GM12878 (cell line): Measurements from ENCODE around the gene IRF4. TPM values are rescaled to one million over a fixed set of nuclear protein-coding genes. Genes with fewer than 3 reads are reported as not detected.

ENCODE experiments used
- ATAC-seq: fragments of 200-7000 bp; cut with Tn5 transposase; 3 replicates; pipeline ENCODE4 v1.9.1; 2020; ENCODE audit warnings: mild to moderate bottlenecking, moderate library complexity
- BruUV-seq: library from RNA; stranded (reverse); fragments of 400-500 nt; replicated peaks from 2 replicates; lab custom pipeline; 2021; lab: Mats Ljungman, UMichigan
- CTCF ChIA-PET: fragments of 300-600 bp; sonication (Branson Sonifier 250); formaldehyde crosslinking; extraction: SDS; loops from one replicate; lab custom pipeline; 2021; ENCODE audit warnings: inconsistent platforms; lab: Yijun Ruan, JAX
- POLR2A ChIA-PET: fragments of 350-600 bp; formaldehyde crosslinking; extraction: SDS; loops from one replicate; lab custom pipeline; 2021; ENCODE audit warnings: inconsistent platforms; lab: Charles Lee
- RAD21 ChIA-PET: fragments of 300-600 bp; sonication (Branson Sonifier 250); formaldehyde crosslinking; loops from one replicate; lab custom pipeline; 2023; ENCODE audit warnings: antibody characterized with exemption; ENCODE audit not compliant: unreplicated experiment; lab: Charles Lee
- SMC1A ChIA-PET: fragments of 300-600 bp; sonication (Branson Sonifier 250); formaldehyde crosslinking; loops from one replicate; lab custom pipeline; 2023; ENCODE audit not compliant: unreplicated experiment, uncharacterized antibody; lab: Charles Lee
- DNase-seq: peaks from one replicate; pipeline ENCODE4 v3.0.0-alpha.2; 2011; ENCODE audit warnings: low read depth, low spot score
- FAIRE-seq: peaks from 3 replicates; lab custom pipeline; 2011; peaks lifted over from hg19 to GRCh38; lab: Jason Lieb, UNC
- H2AFZ ChIP-seq: 2 replicates; pipeline ENCODE4 v1.6.0; 2011; ENCODE audit warnings: low read depth, low read length, control low read depth; ENCODE audit not compliant: control insufficient read depth
- H3K27ac ChIP-seq: 2 replicates; pipeline ENCODE4 v1.5.1; 2011; ENCODE audit warnings: control low read depth; ENCODE audit not compliant: control insufficient read depth, insufficient read depth
- H3K27me3 ChIP-seq, 2 experiments: replicated peaks in 1 of 2; 2 replicates each; pipeline versions ENCODE4 v1.6.0 to v1.6.1; 2011; ENCODE audit warnings: low read length in 1 of 2; ENCODE audit not compliant: control insufficient read depth in 2 of 2, insufficient read depth in 2 of 2
- H3K36me3 ChIP-seq, 2 experiments: 2 replicates each; pipeline ENCODE4 v1.5.1; 2011; ENCODE audit warnings: low read length in 1 of 2; ENCODE audit not compliant: control insufficient read depth in 2 of 2, insufficient read depth in 2 of 2
- H3K4me1 ChIP-seq: 2 replicates; pipeline ENCODE4 v1.6.1; 2011; ENCODE audit warnings: mild to moderate bottlenecking, low read length, moderate library complexity, mixed read lengths; ENCODE audit not compliant: control insufficient read depth, insufficient read depth
- H3K4me2 ChIP-seq: 2 replicates; pipeline ENCODE4 v1.6.0; 2011; ENCODE audit warnings: control low read depth; ENCODE audit not compliant: control insufficient read depth, insufficient read depth
- H3K4me3 ChIP-seq: fragments of 200-600 bp; sonication (generic); 2 replicates; pipeline ENCODE4 v1.5.1; 2016
- H3K79me2 ChIP-seq: 2 replicates; pipeline ENCODE4 v1.6.0; 2011; ENCODE audit warnings: low read length; ENCODE audit not compliant: control insufficient read depth, insufficient read depth
- H3K9ac ChIP-seq: 2 replicates; pipeline ENCODE4 v1.8.0; 2011; ENCODE audit warnings: low read length, control low read depth, mixed read lengths; ENCODE audit not compliant: control insufficient read depth, insufficient read depth
- H3K9me3 ChIP-seq: replicated peaks from 3 replicates; pipeline ENCODE4 v1.5.1; 2011; ENCODE audit warnings: mild to moderate bottlenecking, low read length; ENCODE audit not compliant: control insufficient read depth, insufficient read depth
- H4K20me1 ChIP-seq: 2 replicates; pipeline ENCODE4 v1.6.0; 2011; ENCODE audit not compliant: control insufficient read depth, insufficient read depth
- BRCA1 ChIP-seq: IDR thresholded peaks from 2 replicates; pipeline ENCODE4 v1.6.1; 2011; ENCODE audit warnings: low read depth, low read length, improper control_type of control experiment
- CBX3 ChIP-seq: fragments of 200-600 bp; sonication (generic); IDR thresholded peaks from 2 replicates; pipeline ENCODE4 v1.6.1; 2016; ENCODE audit warnings: low read depth, borderline replicate concordance
- EGR1 ChIP-seq, 2 experiments: IDR thresholded peaks; 1 replicate in 1 of 2; 2 replicates in 1 of 2; pipeline ENCODE4 v1.6.1; 2011 to 2012; ENCODE audit warnings: low read depth in 2 of 2, low read length in 2 of 2, borderline replicate concordance in 1 of 2, mild to moderate bottlenecking in 1 of 2, moderate library complexity in 1 of 2
- ESRRA ChIP-seq: IDR thresholded peaks from 2 replicates; pipeline ENCODE4 v1.6.1; 2012; ENCODE audit warnings: mild to moderate bottlenecking, low read length, improper control_type of control experiment
- IKZF1 ChIP-seq: fragments of 450-650 bp; conservative IDR thresholded peaks from 2 replicates; pipeline ENCODE4 v1.6.1; 2017; ENCODE audit warnings: antibody characterized with exemption, mild to moderate bottlenecking
- MTA3 ChIP-seq: IDR thresholded peaks from 2 replicates; pipeline ENCODE4 v1.6.1; 2012; ENCODE audit warnings: low read length, inconsistent platforms, borderline replicate concordance
- NBN ChIP-seq: fragments of 450-650 bp; IDR thresholded peaks from 2 replicates; pipeline ENCODE4 v1.6.1; 2016
- NFIC ChIP-seq: IDR thresholded peaks from 2 replicates; pipeline ENCODE4 v1.6.1; 2012; ENCODE audit warnings: low read depth, mild to moderate bottlenecking, inconsistent platforms, low read length, moderate library complexity
- NFYA ChIP-seq: IDR thresholded peaks from 2 replicates; pipeline ENCODE4 v1.6.1; 2011; ENCODE audit warnings: low read depth, mild to moderate bottlenecking, low read length, improper control_type of control experiment, borderline replicate concordance
- NR2F1 ChIP-seq: fragments of 450-650 bp; conservative IDR thresholded peaks from 2 replicates; pipeline ENCODE4 v1.6.1; 2017; ENCODE audit warnings: mild to moderate bottlenecking
- NRF1 ChIP-seq: conservative IDR thresholded peaks from 2 replicates; pipeline ENCODE4 v1.6.1; 2011; ENCODE audit warnings: mild to moderate bottlenecking, low read depth, low read length, improper control_type of control experiment
- RFX5 ChIP-seq: IDR thresholded peaks from 2 replicates; pipeline ENCODE4 v1.6.1; 2011; ENCODE audit warnings: low read depth, low read length, improper control_type of control experiment
- SREBF2 ChIP-seq: IDR thresholded peaks from 2 replicates; pipeline ENCODE4 v1.6.1; 2012; ENCODE audit warnings: mild to moderate bottlenecking, low read length
- SUPT20H ChIP-seq: IDR thresholded peaks from 2 replicates; pipeline ENCODE4 v1.6.1; 2011; ENCODE audit warnings: low read depth, mild to moderate bottlenecking, low read length, moderate library complexity, borderline replicate concordance; ENCODE audit not compliant: control insufficient read depth
- TCF12 ChIP-seq: IDR thresholded peaks from 2 replicates; pipeline ENCODE4 v1.6.1; 2011; ENCODE audit warnings: low read depth, mild to moderate bottlenecking, low read length
- ZNF207 ChIP-seq: fragments of 450-650 bp; IDR thresholded peaks from 2 replicates; pipeline ENCODE4 v1.6.1; 2014; ENCODE audit warnings: antibody characterized with exemption, mild to moderate bottlenecking, borderline replicate concordance
- ZNF274 ChIP-seq: IDR thresholded peaks from one replicate; pipeline ENCODE4 v1.8.0; 2011; ENCODE audit not compliant: insufficient read length, insufficient read depth
- ZSCAN29 ChIP-seq: fragments of 450-650 bp; IDR thresholded peaks from 2 replicates; pipeline ENCODE4 v1.6.1; 2017; ENCODE audit warnings: mild to moderate bottlenecking, moderate library complexity
- WGBS: methylation state at CpG from one replicate; pipeline ENCODE4 v1.1.6; 2016; ENCODE audit warnings: low lambda C conversion rate; ENCODE audit not compliant: insufficient replicate concordance, insufficient coverage; ENCODE audit errors: missing lambda C conversion rate; 5-methylcytosine and 5-hydroxymethylcytosine counted together
- in situ Hi-C: fragments of 300-500 bp; cut with MboI; formaldehyde crosslinking; loops from 9 replicates; pipeline ENCODE4 v1.14.3; 2018; ENCODE audit warnings: mixed read lengths
- intact Hi-C: fragments of 100-400 bp; cut with micrococcal nuclease; formaldehyde crosslinking; loops from one replicate; pipeline ENCODE4 v1.14.2; 2022; ENCODE audit not compliant: unreplicated experiment
- polyA plus RNA-seq, 11 experiments: library from polyadenylated mRNA; depleted of rRNA in 4 of 11; unstranded in 6 of 11; stranded (reverse) in 5 of 11; fragments of >200 nt; fragmentation: Nextera tagmentation in 4 of 11; fragmentation: Illumina TruSeq in 1 of 11; extraction: Ambion mirVana in 4 of 11; extraction: Trizol in 1 of 11; gene quantifications; 1 replicate in 1 of 11; 2 replicates in 10 of 11; pipeline versions ENCODE4 v1.2.1 to v1.2.3, GENCODE V29; 2011 to 2016; ENCODE audit warnings: inconsistent platforms in 2 of 11, missing spikeins in 2 of 11, low read depth in 1 of 11
- total RNA-seq, 4 experiments: library from RNA; depleted of rRNA in 3 of 4; stranded (reverse); fragments of >200 nt in 3 of 4; fragmentation: Illumina TruSeq in 1 of 4; extraction: Trizol in 1 of 4; gene quantifications; 2 replicates each; pipeline versions ENCODE4 v1.2.1 to v1.2.3, GENCODE V29; 2013 to 2021
- TF ChIP-seq, protein P1 (sequence below): IDR thresholded peaks from 2 replicates; pipeline ENCODE4 v1.6.1; 2011; ENCODE audit warnings: borderline replicate concordance, low read depth, mild to moderate bottlenecking, moderate library complexity, low read length; ENCODE audit not compliant: insufficient read depth, poor library complexity, severe bottlenecking
- TF ChIP-seq, protein P2 (sequence below): fragments of 450-650 bp; IDR thresholded peaks from 2 replicates; pipeline ENCODE4 v1.6.1; 2016; ENCODE audit warnings: mild to moderate bottlenecking

The IRF4 gene
- total and polyA plus RNA-seq, 10 of the 15 experiments (the other 5 are each of a cell fraction or from before 2014, with no cell fraction given) = 50.0 to 495 (median 257) TPM

GRCh38 chr6:456358-456867, 64.9 kb downstream of the IRF4 start (continued):
- TF ChIP-seq, protein P1, sequence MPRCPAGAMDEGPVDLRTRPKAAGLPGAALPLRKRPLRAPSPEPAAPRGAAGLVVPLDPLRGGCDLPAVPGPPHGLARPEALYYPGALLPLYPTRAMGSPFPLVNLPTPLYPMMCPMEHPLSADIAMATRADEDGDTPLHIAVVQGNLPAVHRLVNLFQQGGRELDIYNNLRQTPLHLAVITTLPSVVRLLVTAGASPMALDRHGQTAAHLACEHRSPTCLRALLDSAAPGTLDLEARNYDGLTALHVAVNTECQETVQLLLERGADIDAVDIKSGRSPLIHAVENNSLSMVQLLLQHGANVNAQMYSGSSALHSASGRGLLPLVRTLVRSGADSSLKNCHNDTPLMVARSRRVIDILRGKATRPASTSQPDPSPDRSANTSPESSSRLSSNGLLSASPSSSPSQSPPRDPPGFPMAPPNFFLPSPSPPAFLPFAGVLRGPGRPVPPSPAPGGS = no peak
- TF ChIP-seq EGR1 (IDR thresholded peaks at IDR 0.05; ENCODE audit: borderline replicate concordance in 1 of 2, low read depth in 2 of 2, low read length in 2 of 2) (no peak), NR2F1 (no peak), NBN (no peak), CBX3 (no peak), IKZF1 (no peak), MTA3 (no peak), NRF1 (no peak), ESRRA (no peak)

DNA sequence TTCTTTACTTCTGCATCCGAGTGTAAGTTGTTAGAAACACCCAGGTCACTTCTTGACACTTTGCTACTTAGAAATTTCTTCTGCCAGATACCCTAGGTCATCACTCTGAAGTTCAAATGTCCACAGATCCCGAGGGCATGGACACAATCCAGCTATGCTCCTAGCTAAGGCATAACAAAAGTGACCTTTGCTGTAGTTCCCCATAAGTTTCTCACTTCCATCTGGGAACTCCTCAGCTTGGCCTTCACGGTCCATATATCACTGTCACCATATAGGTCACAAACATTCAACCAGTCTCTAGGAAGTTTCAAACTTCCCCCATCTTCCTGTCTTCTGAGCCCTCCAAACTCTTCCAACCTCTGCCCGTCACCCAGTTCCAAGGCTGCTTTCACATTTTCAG, 65.3 kb downstream of the IRF4 start:
- Histone ChIP-seq H3K27me3 (0 out of 4 replicates have a peak, but pooled peaks cover 0 to 5% of the 10 kb centered on the region in 2 experiments), H4K20me1 (no peaks in the 10 kb centered on the region), H2AFZ (no peak overlapping the region), H3K4me2 (no peak overlapping the region), H3K4me1 (no peaks in the 10 kb centered on the region), H3K9me3 (peaks cover 2% of the 10 kb centered on the region; the same call in 2 of the 3 replicates), H3K4me3 (no peak overlapping the region), H3K27ac (no peak overlapping the region), H3K36me3 (no peaks in the 10 kb centered on the region), H3K79me2 (no peaks in the 10 kb centered on the region), H3K9ac (no peak overlapping the region)
- intact Hi-C loops = no loop called here
- CTCF ChIA-PET = no interaction called here
- BruUV-seq = no TSS peak
- POLR2A ChIA-PET = no interaction called here
- ATAC-seq (no peak), FAIRE-seq (no peak), DNase-seq (no peak)
- TF ChIP-seq TCF12 (no peak), ZNF274 (no peak), SREBF2 (no peak), NFIC (no peak), RFX5 (no peak), ZSCAN29 (no peak), BRCA1 (no peak), ZNF207 (no peak), NFYA (no peak), SUPT20H (no peak)
- TF ChIP-seq, protein P2, sequence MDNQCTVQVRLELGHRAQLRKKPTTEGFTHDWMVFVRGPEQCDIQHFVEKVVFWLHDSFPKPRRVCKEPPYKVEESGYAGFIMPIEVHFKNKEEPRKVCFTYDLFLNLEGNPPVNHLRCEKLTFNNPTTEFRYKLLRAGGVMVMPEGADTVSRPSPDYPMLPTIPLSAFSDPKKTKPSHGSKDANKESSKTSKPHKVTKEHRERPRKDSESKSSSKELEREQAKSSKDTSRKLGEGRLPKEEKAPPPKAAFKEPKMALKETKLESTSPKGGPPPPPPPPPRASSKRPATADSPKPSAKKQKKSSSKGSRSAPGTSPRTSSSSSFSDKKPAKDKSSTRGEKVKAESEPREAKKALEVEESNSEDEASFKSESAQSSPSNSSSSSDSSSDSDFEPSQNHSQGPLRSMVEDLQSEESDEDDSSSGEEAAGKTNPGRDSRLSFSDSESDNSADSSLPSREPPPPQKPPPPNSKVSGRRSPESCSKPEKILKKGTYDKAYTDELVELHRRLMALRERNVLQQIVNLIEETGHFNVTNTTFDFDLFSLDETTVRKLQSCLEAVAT = no peak
- 15% methylated on average over 4 of the region's 4 CpGs for WGBS
- in situ Hi-C loops = no loop called here
- RAD21 ChIA-PET = no interaction called here
- SMC1A ChIA-PET = no interaction called here
